C4-2B (cell line): Measurements from ENCODE around the gene ATL3.

Experiments
- H3K27ac ChIP-seq: fragments of 450-650 bp; 2 replicates; pipeline ENCODE4 v1.5.1; 2017
- CTCF ChIP-seq: fragments of 450-650 bp; conservative IDR thresholded peaks from 2 replicates; pipeline ENCODE4 v1.5.1; 2017; ENCODE audit warnings: mild to moderate bottlenecking
- ZFX ChIP-seq: fragments of 450-650 bp; IDR thresholded peaks from 2 replicates; pipeline ENCODE4 v1.6.1; 2017

Gene ATL3

GRCh38 chr11:63673579-63673978 lies 2.4 kb upstream of the ATL3 start:
- TF ChIP-seq ZFX (no peak), CTCF (no peak)
- H3K27ac ChIP-seq: no peak overlapping the region

GRCh38 chr11:63672936-63673539 lies 1.9 kb upstream of the ATL3 start:
- TF ChIP-seq ZFX (no peak), CTCF (no peak)
- no peak overlapping the region for H3K27ac ChIP-seq

GRCh38 chr11:63672156-63672463 lies 934 bp upstream of the ATL3 start:
- peak overlapping the region; percentile 96 for H3K27ac ChIP-seq
- no peak for TF ChIP-seq ZFX
- TF ChIP-seq CTCF: no peak

- TF ChIP-seq ZFX (no peak; the same call in 1 of the 2 replicates), CTCF (peak; percentile 89)
- peak overlapping the region; percentile 96 for H3K27ac ChIP-seq
Observed at GRCh38 chr11:63670433-63671321, 499 bp downstream of the ATL3 start.

- peak overlapping the region; percentile 7; the same call in 1 of the 2 replicates for H3K27ac ChIP-seq
- TF ChIP-seq ZFX (no peak), CTCF (no peak)
Observed at GRCh38 chr11:63670096-63670432, 1.1 kb downstream of the ATL3 start.

DNA sequence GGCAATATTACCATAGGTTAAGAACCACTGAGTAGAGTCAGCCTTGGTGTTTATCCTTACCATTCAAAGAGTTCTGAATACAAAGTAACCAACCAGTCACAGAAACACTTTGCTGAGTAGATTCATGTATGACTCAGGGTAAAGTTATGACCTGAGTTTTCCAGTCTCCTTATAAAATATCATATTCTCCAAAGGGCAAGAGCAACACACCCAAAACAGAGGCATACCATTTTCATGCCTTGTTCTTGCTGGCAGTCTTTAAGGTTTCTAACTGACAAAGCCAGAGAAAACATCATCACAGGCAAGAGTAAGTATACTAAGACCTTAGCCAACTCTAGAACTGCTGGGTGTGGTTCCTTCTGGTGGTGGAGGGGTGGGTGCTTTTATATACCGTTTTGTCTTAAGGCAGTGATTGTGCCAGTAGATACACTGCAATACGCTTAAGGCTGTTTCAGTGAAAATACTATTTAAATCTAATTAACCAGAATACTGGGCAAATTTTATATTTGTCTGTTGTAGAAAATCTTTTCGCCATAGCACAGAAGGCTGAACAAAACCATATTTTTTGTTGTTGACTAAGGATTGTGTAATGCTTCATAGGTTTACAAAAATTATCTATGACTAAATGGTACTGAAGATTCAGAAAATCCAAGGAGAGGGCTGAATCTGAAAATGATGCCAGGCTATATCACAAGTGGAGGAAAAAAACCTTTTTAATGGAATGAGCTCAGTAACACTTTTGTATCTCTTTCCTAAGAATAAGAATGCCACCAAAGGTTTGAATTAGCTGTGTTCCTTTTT lies 3.0 kb downstream of the ATL3 start:
- no peak overlapping the region for H3K27ac ChIP-seq
- TF ChIP-seq ZFX (no peak), CTCF (no peak)

- no peak for TF ChIP-seq ZFX
- no peak for TF ChIP-seq CTCF
- no peak overlapping the region for H3K27ac ChIP-seq
Observed at GRCh38 chr11:63666874-63667273, 4.3 kb downstream of the ATL3 start.
